Mucosa of gallbladder (tissue), 1 donor: ENCODE measurements around the gene COLEC12. TPM values are rescaled to one million over a fixed set of nuclear protein-coding genes. Genes with fewer than 3 reads are reported as not detected.

Source experiments
- DNase-seq: peaks from one replicate; pipeline ENCODE4 v3.0.0-alpha.2; 2020; ENCODE audit warnings: low spot score
- total RNA-seq: library from RNA; stranded (reverse); gene quantifications from one replicate; pipeline ENCODE4 v1.2.1, GENCODE V29; 2021
- donor health status: DM: no; HTN: no; CAD: no.

COLEC12 gene
- total RNA-seq, 1 donor from 2014 or later = 4.9 TPM

GRCh38 chr18:506264-506663 lies 5.8 kb upstream of the COLEC12 start:
- DNase-seq = no peak

GRCh38 chr18:505483-506122 lies 5.1 kb upstream of the COLEC12 start:
- no peak for DNase-seq

- no peak for DNase-seq
Observed at GRCh38 chr18:501406-501714, 859 bp upstream of the COLEC12 start.

GRCh38 chr18:499776-500631 lies 497 bp downstream of the COLEC12 start:
- no peak for DNase-seq

GRCh38 chr18:498931-499775 lies 1.3 kb downstream of the COLEC12 start:
- DNase-seq = no peak

GRCh38 chr18:497688-498087 lies 2.8 kb downstream of the COLEC12 start:
- no peak for DNase-seq

GRCh38 chr18:495452-495851 lies 5.0 kb downstream of the COLEC12 start:
- DNase-seq = no peak

- DNase-seq = no peak
Observed at GRCh38 chr18:495017-495416, 5.5 kb downstream of the COLEC12 start.

- DNase-seq = no peak
Observed at GRCh38 chr18:493986-494983, 6.2 kb downstream of the COLEC12 start.

GRCh38 chr18:492451-492850 lies 8.1 kb downstream of the COLEC12 start:
- DNase-seq = no peak

- no peak for DNase-seq
Observed at GRCh38 chr18:490624-491023, 9.9 kb downstream of the COLEC12 start.

GRCh38 chr18:490024-490366 lies 10.5 kb downstream of the COLEC12 start:
- no peak for DNase-seq

- DNase-seq = no peak
Observed at GRCh38 chr18:489244-490023, 11.1 kb downstream of the COLEC12 start.

- no peak for DNase-seq
Observed at GRCh38 chr18:486929-487740, 13.4 kb downstream of the COLEC12 start.

GRCh38 chr18:484749-485464 lies 15.6 kb downstream of the COLEC12 start:
- DNase-seq = no peak

- no peak for DNase-seq
Observed at GRCh38 chr18:478681-479080, 21.8 kb downstream of the COLEC12 start.

- no peak for DNase-seq
Observed at GRCh38 chr18:477565-477964, 22.9 kb downstream of the COLEC12 start.

- DNase-seq = no peak
Observed at GRCh38 chr18:476251-476664, 24.2 kb downstream of the COLEC12 start.
